Measurements from ENCODE around the gene PTCD3.

The PTCD3 gene

DNA sequence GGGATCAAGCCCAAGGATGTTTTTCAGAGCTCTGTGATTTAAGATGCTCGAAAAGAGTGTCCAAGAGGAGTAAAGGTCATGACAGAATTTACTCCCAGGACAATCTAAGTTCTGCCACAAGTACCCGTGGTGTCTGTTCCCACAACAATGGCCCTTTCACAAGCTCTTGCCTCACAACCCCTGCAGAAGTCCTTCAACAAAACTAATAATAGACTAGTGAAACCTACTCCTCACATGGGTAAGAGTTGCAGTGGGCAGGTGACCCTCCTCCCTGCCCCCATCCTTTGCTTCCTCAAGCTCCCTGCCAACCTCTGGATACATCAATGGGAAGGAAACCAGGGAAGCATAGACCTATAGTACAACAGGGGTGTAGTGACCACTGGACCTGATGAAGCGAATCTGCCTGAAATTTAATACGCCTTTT lies 34.9 kb downstream of the PTCD3 start:
- no peak for DNase-seq (ENCODE audit: insufficient read length, low spot score)
- no peak for FAIRE-seq

DNA sequence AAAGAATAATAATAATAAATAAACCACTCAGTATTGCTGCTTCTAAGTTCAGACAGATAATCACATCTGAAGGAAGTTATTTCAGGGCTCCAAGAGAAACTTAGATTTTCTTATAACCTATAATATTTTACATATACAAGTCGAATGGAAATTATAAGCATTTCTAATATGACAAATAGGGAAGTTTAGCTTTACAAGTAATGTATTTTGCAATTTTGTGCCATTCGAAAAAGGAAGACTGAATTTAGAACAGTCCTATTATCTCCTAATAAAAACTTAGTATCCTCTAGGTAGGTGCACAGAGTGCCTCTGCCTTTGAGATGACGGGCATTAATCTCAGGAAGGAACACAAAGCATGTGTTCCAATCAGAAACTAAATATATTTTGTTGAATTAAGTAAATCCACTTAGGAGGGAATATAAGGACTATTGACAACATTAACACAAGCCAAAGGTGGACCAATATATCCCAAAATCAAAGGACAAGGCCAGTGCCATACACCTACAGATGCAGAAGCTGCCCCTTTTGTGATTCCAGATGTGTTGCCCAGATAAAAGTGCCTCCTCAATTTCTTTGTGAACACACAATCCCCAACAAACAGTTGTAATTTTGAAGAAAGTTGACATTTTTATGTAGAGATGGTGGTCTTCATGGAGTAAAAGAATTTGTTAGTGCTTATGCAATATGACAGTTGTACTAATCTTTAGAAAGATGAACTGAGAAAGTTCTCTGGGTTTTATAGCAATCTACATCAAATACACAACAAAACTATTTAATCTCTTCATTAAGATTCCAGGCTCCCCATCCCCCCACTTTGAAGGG lies 36.6 kb downstream of the PTCD3 start:
- DNase-seq (ENCODE audit: insufficient read length, low spot score) (no peak), FAIRE-seq (no peak)

DNA sequence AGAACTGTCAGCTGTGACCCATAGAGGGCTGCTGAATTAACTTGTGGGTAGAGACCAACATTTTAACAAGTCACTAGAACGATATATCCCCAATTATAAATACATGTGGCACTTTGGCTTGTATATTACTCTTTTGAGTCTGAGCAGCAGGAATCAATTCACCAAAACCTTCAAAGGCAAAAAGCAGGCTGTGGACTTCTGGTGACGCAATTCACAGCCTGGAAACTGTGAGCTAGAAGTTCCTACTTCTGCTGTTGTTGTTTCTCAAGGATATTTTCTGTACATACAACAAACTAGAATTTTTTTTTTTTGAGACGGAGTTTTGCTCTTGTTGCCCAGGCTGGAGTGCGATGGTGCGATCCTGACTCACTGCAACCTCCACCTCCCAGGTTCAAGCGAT lies 37.3 kb downstream of the PTCD3 start:
- DNase-seq (ENCODE audit: insufficient read length, low spot score), result no peak
- FAIRE-seq, result no peak

DNA sequence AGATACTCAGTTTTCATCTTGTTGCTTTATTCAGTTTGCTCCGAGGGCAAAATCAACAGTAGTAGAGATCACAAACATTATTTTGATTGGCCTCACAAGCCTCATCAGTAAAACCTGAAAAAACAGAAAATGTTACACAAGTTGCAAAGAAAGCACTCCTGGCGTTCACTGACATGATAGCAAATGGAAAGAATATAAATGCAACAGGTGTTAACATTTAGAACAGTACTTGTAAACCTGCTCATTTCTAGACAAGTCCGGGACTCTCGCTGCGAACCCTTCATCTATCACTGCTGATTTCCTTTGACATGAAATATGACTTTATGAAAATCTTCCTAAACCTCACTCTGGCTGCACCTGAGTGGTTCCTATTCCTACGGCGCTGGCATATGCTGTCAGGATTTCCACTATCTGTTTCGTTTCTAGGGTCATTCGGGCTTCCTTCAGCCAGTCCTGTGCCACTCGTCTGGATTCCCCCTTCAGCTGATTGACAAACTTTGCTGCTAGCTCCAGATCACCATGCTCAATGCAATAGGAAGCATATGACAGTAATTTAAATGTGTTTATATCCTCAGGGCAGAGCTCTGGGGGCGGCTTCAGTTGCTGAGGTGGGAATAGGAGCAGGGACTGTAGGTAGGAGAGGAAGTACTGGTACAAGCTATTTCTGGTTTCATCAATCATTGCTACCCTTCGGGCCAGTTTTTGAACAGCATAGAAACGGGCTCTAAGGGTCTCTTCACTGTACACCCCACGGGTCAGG lies 38.1 kb downstream of the PTCD3 start:
- DNase-seq (ENCODE audit: insufficient read length, low spot score) (no peak), FAIRE-seq (no peak)

DNA sequence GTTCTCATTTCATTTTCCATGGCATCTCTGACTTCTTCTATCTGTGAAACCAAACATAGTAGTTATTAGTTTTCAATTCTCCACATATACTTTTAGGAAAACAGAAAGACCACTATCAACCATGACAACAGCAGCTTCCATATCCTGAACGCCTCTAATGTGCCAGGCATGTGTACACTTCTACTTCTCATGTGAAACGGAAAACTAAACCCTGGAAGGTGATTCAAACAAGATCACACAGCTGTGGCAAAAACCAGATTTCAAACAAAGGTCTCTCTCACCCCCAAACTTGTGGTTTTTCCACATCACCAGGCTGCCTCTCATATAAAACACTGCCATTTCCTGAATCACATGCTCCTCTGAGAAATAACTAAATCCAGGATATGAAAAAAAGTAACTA lies 41.8 kb downstream of the PTCD3 start:
- no peak for DNase-seq (ENCODE audit: insufficient read length, low spot score)
- FAIRE-seq, result no peak

DNA sequence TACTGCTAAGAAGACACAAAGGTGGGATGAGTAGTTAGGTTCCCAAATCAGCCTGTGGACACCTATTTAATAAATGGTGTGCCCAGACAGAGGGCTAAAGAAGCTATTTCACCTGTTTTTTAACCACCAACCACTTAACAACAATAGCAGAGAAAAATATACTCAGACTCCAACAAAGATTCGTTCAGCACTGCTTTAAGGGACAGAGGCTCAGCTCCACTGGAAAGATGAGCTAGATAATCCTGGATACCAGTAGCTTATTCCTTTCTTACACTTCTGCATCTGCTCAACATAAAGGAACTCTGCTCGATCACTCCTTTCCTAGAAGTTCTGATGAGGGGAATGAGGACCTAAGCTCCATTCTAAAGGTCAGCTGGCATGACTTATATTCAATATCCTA lies 44.5 kb downstream of the PTCD3 start:
- no peak for DNase-seq (ENCODE audit: insufficient read length, low spot score)
- no peak for FAIRE-seq

DNA sequence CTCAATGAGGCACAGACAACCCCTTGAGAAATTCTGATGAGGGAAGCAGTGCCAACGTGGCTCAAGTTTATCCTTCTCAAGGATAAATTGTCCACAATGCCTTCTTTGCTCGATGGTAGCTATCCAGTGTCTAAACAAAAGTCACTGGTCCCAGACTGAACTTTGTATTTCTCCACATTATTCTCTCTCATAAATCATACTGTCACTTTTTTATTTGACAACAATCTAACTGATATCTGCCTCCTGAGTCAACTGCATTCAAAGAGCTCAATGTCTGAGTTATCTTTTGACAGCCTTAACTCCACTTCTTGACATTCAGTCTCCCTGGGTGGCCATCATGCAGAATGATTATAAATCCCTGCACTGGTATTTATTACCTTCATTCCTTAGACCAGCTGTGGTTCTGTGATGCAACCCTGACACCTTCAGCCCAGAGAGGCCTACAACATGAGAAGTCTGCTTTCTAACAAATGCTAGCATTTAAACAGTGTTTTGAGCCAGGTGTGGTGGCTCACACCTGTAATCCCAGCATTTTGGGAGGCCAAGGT lies 51.0 kb downstream of the PTCD3 start:
- FAIRE-seq (no peak), DNase-seq (ENCODE audit: insufficient read length, low spot score) (no peak)

DNA sequence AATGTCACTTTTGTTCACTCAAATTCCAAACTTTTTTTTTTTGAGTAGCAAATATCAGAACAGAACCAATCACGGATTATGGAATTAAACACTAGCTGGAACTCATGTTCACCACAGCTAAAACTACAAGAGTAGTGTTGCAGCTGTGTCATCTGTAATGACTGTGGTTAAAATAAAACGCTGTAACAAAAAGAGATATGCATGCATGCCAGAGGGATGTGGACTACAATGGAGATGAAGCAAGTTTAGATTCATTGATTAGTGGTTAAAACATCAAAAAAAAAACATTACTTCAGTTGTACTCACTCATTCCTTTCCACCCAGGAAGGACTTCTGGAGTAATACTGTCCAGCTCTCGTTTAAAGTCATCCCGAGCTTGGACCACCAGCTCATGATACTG lies 52.3 kb downstream of the PTCD3 start:
- FAIRE-seq (no peak), DNase-seq (ENCODE audit: insufficient read length, low spot score) (no peak)

DNA sequence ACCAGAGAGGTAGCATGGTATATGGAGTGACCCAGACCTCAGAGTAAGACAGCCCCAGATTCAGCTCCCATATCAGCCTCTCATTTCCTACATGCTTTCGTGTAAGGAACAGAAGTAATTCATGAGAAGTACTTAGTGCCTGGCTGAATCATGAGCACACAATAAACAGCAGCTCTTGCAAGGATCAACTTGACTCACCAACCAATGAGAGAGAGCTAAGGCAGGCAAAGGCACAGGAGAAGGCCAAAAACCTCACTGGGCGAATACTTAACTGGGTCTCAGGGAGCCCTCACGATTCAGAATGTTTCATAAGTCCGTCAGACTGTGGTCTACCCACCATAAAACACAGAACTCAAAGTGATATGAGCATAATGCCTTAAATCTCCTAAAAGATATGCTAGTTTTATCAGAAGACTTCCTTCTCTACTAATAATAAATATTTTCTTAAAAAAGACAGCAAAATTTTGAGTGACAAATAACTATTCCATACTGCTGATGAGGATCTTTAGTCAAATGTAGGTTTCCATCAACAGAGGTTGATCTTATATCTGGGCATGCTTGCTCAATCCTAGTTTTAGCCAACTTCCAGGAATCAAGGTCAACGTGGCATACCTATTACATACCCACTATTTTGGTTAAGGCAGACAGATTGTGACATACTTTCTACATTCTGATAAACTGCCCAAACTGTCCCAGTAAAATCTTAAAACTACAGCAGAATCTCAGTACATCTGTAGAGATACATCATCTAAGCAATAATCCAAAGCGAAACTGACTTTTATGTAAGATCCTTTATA lies 54.3 kb downstream of the PTCD3 start:
- DNase-seq (ENCODE audit: insufficient read length, low spot score) (no peak), FAIRE-seq (no peak)

DNA sequence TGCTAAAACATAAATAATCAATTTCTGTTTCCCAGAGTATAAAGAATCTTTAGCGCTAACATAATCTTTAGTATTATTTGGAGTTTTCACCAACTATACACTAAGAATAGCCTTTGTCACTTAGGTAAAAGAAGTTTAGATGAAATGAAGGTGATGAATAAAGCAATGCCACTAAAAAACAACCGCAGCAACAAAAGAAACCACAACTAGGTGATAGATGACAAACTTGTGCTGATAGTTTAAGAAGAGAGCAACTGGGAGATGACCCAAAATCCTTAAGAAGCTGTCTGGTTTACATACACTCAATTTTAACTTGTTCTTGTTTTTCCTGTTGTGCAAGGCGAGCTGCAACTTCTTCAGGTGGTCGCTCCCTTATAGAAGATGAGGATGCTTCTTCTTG lies 64.4 kb downstream of the PTCD3 start:
- DNase-seq (ENCODE audit: insufficient read length, low spot score) (no peak), FAIRE-seq (no peak)

DNA sequence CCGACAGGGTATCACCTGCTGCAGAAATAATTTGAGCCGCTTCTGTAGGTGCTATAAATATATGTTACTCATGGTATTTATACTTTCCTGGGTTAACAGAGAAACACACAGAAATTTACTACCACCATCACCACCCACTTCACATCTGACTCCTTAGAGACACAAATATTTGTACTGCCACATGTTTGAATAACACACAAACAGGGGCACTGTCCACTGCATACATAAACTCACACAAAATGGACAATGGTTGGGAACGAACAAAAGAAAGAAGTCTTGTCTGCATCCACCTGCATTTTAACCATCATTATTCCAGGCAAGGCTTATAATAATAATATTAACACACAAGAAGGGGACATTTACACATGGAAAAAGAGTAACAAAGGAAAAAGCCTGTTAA lies 65.3 kb downstream of the PTCD3 start:
- DNase-seq (ENCODE audit: insufficient read length, low spot score), result no peak
- FAIRE-seq, result no peak

DNA sequence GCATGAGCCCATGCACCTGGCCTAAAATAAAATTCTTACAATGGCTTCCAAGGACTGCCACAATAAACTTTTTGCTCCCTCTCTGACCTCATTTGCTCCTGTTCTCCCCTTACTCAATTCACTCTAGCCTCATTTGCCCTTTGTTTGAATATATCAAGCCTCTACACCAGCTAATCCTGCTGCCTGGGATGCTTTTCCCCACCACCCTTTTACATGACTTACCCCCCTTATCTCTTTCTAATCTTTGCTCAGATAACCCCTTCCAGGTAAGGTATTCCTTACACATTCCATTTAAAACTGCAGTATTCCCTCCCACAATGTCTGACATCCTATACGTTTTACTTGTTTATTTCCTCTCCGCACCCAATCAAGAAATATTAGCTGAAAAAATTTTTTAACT lies 66.6 kb downstream of the PTCD3 start:
- FAIRE-seq (peak; percentile 38), DNase-seq (ENCODE audit: insufficient read length, low spot score) (no peak)

DNA sequence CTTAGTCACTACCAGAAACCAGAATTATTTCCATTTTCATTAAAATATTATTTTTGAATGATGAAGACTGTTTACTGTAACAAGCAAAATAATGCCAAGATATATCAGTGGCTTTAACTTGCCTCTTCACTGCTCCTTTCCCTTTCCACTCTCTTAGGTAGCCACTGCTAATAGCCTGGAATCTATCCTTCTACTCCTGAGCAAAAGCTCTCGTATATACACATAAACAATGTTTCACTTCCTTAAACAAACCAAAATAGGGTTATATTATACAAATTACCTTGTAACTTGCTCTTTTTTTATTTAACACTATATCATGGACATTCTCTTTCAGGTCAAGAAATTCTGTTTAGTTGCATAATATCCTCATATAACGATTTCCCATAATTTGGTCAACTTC lies 68.4 kb downstream of the PTCD3 start:
- DNase-seq (ENCODE audit: insufficient read length, low spot score) (no peak), FAIRE-seq (no peak)

DNA sequence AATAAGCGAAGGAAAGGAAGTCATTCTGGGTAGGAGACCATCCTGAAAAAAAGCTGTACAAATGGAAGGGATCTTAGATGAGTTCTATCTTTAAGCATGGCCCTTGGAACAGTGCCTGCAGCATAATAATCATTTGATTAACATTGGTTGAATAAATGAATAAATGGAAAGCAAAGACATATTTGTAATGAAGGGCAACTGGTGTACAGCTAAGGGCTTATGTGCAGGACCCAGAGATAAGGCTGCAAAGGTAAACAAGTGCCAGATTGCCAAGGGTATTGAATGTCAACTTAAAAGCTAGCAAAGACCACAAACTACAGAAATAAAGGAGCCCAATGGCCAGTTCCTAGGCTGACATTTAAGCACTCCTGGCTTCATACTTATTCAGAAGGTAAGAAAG lies 69.8 kb downstream of the PTCD3 start:
- FAIRE-seq, result no peak
- no peak for DNase-seq (ENCODE audit: insufficient read length, low spot score)

DNA sequence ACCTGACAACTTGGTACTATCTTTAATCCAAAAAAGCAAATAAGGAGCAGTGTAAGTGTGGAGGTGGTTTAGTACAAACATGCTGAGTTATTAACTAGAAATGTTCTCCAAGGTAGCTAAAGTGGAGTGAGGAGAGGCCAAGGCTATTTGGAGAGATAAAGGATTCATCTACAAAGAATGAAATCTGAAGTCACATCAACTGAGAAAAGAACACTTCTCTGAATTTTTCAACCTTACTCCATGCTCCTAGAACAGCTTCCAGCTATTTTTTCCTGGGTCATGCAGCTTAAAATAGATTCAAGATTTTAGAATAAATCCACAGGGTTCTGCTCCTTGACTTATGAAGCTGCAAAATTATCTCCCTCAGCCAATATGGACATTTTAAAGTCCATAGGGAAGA lies 70.6 kb downstream of the PTCD3 start:
- no peak for FAIRE-seq

DNA sequence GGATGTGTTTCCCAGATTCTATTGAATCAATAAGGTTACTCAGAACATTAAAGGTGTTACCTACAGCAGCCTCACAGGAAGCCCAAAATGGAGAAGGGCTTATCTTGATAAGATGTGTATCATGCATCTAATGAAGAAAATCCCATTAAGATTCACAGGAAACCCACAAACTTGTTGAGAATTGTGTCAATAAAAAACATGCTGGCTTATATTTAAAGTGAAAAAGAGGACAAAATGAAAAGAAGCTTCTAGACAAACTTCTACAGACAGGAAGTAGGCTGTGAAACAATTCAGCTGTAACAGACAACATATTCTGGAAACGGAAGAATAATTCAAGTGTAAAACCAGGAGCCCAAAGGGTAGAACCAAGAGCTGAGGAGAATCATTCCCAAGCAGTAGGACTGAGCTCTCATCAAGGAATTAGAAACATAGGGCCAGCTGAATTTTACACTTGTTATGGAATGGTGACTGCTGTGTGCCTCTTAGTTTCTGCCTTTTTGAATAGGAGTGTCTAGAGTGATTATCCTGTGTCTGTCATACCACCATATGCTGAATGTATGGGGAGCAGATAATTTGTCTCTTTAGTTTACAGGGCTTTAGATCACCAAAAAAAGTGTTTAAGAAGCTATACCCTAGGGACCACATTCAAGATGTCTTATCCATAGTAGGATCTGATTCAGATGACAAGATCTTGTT lies 79.6 kb downstream of the PTCD3 start:
- DNase-seq (ENCODE audit: insufficient read length, low spot score), result no peak
- FAIRE-seq, result no peak

More for the DNA sequence above, 70.6 kb downstream of the PTCD3 start:
- no peak for DNase-seq (ENCODE audit: insufficient read length, low spot score)

DNA sequence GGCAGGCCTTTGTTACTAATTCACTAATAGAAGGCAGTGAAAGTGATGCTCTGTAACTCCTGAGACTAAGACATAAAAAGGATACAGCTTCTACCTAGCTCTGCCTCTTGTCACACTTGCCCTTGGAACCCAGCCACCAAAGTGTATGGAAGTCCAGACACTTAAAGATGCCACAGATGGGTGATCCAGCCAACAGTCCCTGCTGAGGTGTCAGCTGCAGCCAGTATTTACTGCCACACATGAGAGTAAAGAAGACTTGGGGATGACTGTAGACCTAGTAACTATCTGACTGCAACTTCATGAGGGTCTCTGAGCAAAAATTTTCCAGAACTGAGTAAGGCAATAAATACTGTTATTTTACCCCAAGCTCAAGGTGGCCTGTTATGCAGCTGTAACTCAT lies 80.4 kb downstream of the PTCD3 start:
- FAIRE-seq, result no peak
- DNase-seq (ENCODE audit: insufficient read length, low spot score), result no peak

DNA sequence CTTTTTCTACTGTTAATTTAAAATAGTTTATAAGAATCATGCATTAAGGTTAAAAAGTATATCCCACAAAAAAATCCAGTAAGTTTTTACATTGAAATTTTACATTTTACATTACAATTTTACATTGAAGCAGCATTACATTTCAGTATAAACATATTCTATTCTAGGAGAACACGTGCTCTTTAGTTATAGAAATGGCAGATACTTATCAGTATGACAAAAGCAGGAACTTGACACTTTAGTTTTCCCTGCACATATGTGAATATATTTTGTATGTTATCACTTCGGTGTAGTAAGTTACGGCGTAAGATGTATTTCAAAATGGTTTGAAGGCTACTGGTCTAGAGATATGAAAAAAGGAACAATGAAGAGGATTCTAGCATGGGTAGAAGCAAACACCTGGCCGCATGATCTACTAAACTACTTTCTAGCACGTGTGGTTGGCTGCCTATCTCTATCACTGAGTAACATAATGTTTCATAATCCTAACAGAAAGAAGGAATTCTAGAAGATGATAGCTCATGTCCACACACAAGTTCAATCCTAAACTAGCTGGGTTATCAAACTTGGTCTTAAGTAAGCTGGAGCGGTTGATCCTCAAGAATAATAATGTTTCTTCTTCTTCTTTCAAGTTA lies 83.9 kb downstream of the PTCD3 start:
- FAIRE-seq (no peak), DNase-seq (ENCODE audit: insufficient read length, low spot score) (no peak)

All from HTR-8/SVneo (cell line).